PC-9 (cell line): Measurements from ENCODE around the gene GSN. TPM values are rescaled to one million over a fixed set of nuclear protein-coding genes. Genes with fewer than 3 reads are reported as not detected.

Experiments
- BruUV-seq: library from RNA; stranded (reverse); fragments of 400-500 nt; replicated peaks from 2 replicates; lab custom pipeline; 2021; lab: Mats Ljungman, UMichigan
- CTCF ChIA-PET: fragments of 300-600 bp; sonication (Branson Sonifier 250); formaldehyde crosslinking; loops from one replicate; lab custom pipeline; 2022; ENCODE audit warnings: antibody characterized with exemption; lab: Charles Lee
- POLR2A ChIA-PET: fragments of 300-600 bp; sonication (Branson Sonifier 250); formaldehyde crosslinking; loops from one replicate; lab custom pipeline; 2022; ENCODE audit warnings: antibody characterized with exemption; ENCODE audit not compliant: unreplicated experiment; lab: Charles Lee
- DNase-seq, 2 experiments: peaks; one replicate each; pipeline versions ENCODE4 v3.0.0 to v3.0.0-alpha.2; 2015 to 2022; ENCODE audit warnings: mixed read lengths in 1 of 2
- H2AFZ ChIP-seq: fragments of 200-600 bp; sonication (generic); 2 replicates; pipeline ENCODE4 v1.8.1; 2017; ENCODE audit warnings: antibody characterized with exemption
- H3F3A ChIP-seq: fragments of 200-600 bp; sonication (generic); 2 replicates; pipeline ENCODE4 v1.8.1; 2017; ENCODE audit warnings: antibody characterized with exemption, mild to moderate bottlenecking, low read depth; ENCODE audit not compliant: insufficient read depth
- H3K27ac ChIP-seq: fragments of 200-600 bp; sonication (generic); 2 replicates; pipeline ENCODE4 v1.6.1; 2016; ENCODE audit warnings: mixed run types
- H3K27me3 ChIP-seq: fragments of 200-600 bp; sonication (generic); 2 replicates; pipeline ENCODE4 v1.6.1; 2016; ENCODE audit warnings: low read depth, mixed run types; ENCODE audit not compliant: insufficient read depth
- H3K36me3 ChIP-seq: fragments of 200-600 bp; sonication (generic); 2 replicates; pipeline ENCODE4 v1.6.1; 2016; ENCODE audit warnings: low read depth, mixed run types
- H3K4me1 ChIP-seq: fragments of 200-600 bp; sonication (generic); replicated peaks from 2 replicates; pipeline ENCODE4 v1.6.1; 2016; ENCODE audit warnings: mixed run types; ENCODE audit not compliant: insufficient read depth
- H3K4me2 ChIP-seq: fragments of 200-600 bp; sonication (generic); 2 replicates; pipeline ENCODE4 v1.6.1; 2017; ENCODE audit warnings: mixed run types
- H3K4me3 ChIP-seq: fragments of 200-600 bp; sonication (generic); 2 replicates; pipeline ENCODE4 v1.6.1; 2016; ENCODE audit warnings: mixed run types
- H3K79me2 ChIP-seq: fragments of 200-600 bp; sonication (generic); 2 replicates; pipeline ENCODE4 v1.6.1; 2017; ENCODE audit warnings: low read depth, mixed run types
- H3K9me2 ChIP-seq: fragments of 200-600 bp; sonication (generic); 2 replicates; pipeline ENCODE4 v1.8.1; 2017; ENCODE audit warnings: mild to moderate bottlenecking; ENCODE audit not compliant: insufficient read depth
- H3K9me3 ChIP-seq: fragments of 200-600 bp; sonication (generic); 2 replicates; pipeline ENCODE4 v1.8.1; 2016; ENCODE audit warnings: low read depth; ENCODE audit not compliant: insufficient read depth
- H4K20me1 ChIP-seq: fragments of 200-600 bp; sonication (generic); 2 replicates; pipeline ENCODE4 v1.8.1; 2017; ENCODE audit not compliant: insufficient read depth
- CTCF ChIP-seq: fragments of 200-600 bp; sonication (generic); conservative IDR thresholded peaks from 2 replicates; pipeline ENCODE4 v1.6.1; 2017; ENCODE audit warnings: mixed run types, antibody characterized with exemption, mild to moderate bottlenecking, moderate library complexity
- EZH2 ChIP-seq: fragments of 200-600 bp; sonication (generic); IDR thresholded peaks from 2 replicates; pipeline ENCODE4 v1.8.0; 2017; ENCODE audit warnings: antibody characterized with exemption, low read depth
- intact Hi-C: fragments of 100-400 bp; cut with micrococcal nuclease; formaldehyde crosslinking; loops from one replicate; pipeline ENCODE4 v1.10.0; 2022; ENCODE audit not compliant: unreplicated experiment
- total RNA-seq: library from RNA; stranded (reverse); gene quantifications from 2 replicates; pipeline ENCODE4 v1.2.3, GENCODE V29; 2021

GSN gene
- total RNA-seq, 1 experiment from 2014 or later: 135 TPM

- peaks cover 11% of the 10 kb centered on the region; the same call in 1 of the 2 replicates for H3F3A ChIP-seq
- H3K4me3 ChIP-seq: no peak overlapping the region
- no peak overlapping the region for H3K4me2 ChIP-seq
- TF ChIP-seq EZH2: no peak
- no peak for TF ChIP-seq CTCF
- CTCF ChIA-PET: no interaction called here
- no peaks in the 10 kb centered on the region for H3K36me3 ChIP-seq
- no peak overlapping the region for H2AFZ ChIP-seq
- peak in 1 of 2 experiments; percentile 28 for DNase-seq
- peaks cover 32% of the 10 kb centered on the region for H3K4me1 ChIP-seq
- no peaks in the 10 kb centered on the region for H3K9me2 ChIP-seq
- no TSS peak for BruUV-seq
- no peaks in the 10 kb centered on the region for H3K9me3 ChIP-seq
- H3K27ac ChIP-seq: no peak overlapping the region
- no peaks in the 10 kb centered on the region for H3K79me2 ChIP-seq
- H3K27me3 ChIP-seq: no peaks in the 10 kb centered on the region
- intact Hi-C loops: no loop called here
- POLR2A ChIA-PET: no interaction called here
- no peaks in the 10 kb centered on the region for H4K20me1 ChIP-seq
Observed at GRCh38 chr9:121273064-121273775, 5.3 kb downstream of the GSN start.

GRCh38 chr9:121274851-121275250, 6.9 kb downstream of the GSN start:
- ChIA-PET POLR2A (no interaction called here), CTCF (no interaction called here)
- H3K9me2 ChIP-seq: no peaks in the 10 kb centered on the region
- no peak for TF ChIP-seq EZH2
- TF ChIP-seq CTCF: no peak
- no peak overlapping the region for H2AFZ ChIP-seq
- no peak overlapping the region for H3K27ac ChIP-seq
- no peak overlapping the region for H3K4me2 ChIP-seq
- H3K4me3 ChIP-seq: no peak overlapping the region
- intact Hi-C loops: no loop called here
- no peaks in the 10 kb centered on the region for H3K79me2 ChIP-seq
- no peaks in the 10 kb centered on the region for H3K36me3 ChIP-seq
- BruUV-seq: no TSS peak
- H3K9me3 ChIP-seq: no peaks in the 10 kb centered on the region
- DNase-seq: peak in 1 of 2 experiments; percentile 33
- H3K4me1 ChIP-seq: peaks cover 34% of the 10 kb centered on the region
- H4K20me1 ChIP-seq: no peaks in the 10 kb centered on the region
- peaks cover 17% of the 10 kb centered on the region; the same call in 1 of the 2 replicates for H3F3A ChIP-seq
- H3K27me3 ChIP-seq: no peaks in the 10 kb centered on the region

GRCh38 chr9:121275781-121276658, 8.1 kb downstream of the GSN start:
- Histone ChIP-seq H3K4me1 (peaks cover 42% of the 10 kb centered on the region), H3K4me2 (no peak overlapping the region), H4K20me1 (no peaks in the 10 kb centered on the region), H3K27ac (no peak overlapping the region), H3K27me3 (no peaks in the 10 kb centered on the region), H3K9me3 (no peaks in the 10 kb centered on the region), H3K79me2 (no peaks in the 10 kb centered on the region), H3K9me2 (no peaks in the 10 kb centered on the region), H3F3A (peaks cover 28% of the 10 kb centered on the region; the same call in 1 of the 2 replicates), H3K4me3 (no peak overlapping the region), H2AFZ (no peak overlapping the region), H3K36me3 (no peaks in the 10 kb centered on the region)
- ChIA-PET CTCF (no interaction called here), POLR2A (no interaction called here)
- TF ChIP-seq CTCF (no peak), EZH2 (no peak)
- intact Hi-C loops: no loop called here
- no peak for DNase-seq
- BruUV-seq: no TSS peak
